Activated naive CD4-positive, alpha-beta T cell (primary cell): ENCODE data around the gene OPTN.

ENCODE experiments used
- DNase-seq, 4 experiments: peaks; one replicate each; lab custom pipeline; 2025; lab: John Stamatoyannopoulos, UW

The OPTN gene

DNA sequence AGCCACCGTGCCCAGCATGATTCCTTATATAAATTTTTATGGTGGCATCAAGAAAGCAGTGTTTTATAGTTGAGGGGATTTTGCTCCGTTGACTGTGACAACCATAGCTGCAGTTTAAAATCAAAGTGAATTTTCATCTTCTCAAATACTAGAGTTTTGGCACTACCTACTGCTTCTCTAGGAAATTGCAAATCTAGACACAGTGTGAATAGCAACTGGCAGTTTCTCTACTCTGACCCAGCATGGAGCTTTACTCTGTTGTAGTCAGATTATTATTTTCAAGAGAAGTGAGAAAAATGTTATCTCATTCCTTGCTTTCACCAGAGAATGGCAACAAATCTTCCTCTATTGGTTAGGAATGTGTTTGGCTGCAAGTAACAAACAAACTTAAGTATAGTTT lies 84.3 kb downstream of the OPTN start:
- DNase-seq, result no peak

DNA sequence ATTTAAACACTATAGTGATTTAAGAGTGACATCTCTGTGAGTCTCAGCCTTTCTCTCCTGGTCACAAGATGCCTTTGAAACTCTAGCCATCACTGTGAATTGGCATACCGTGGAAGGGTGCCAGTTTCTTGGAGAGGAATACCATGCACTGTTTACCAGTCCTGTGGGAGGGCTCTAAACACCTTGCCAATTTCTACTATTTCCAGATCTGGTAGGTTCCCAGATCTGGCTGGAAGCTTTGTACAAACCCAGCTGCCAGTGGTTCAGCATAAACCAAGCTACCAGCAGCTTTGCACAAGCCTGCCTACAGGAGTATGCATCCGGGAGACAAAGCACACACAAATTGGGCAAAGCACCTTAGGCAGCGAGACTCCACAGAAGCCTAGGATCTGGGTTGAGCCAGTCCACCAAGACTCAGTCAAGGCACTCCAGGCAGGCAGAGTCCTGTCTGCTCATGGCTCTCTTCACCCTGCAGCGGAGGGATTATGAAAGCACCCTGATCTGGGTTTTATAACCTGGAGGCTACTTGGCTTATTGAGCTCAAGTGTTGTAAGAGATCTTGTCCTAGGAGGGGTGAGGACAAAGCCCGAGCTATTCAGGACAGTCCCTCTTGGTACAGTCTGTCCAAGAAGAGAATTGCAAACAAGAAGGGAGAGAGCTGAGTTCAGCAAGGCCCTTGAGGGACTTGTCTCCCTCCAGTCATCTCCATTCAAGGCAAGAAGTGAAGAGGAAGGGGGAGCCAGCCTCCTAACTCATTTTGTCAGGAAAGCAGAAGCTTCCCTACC lies 85.0 kb downstream of the OPTN start:
- DNase-seq, result no peak

DNA sequence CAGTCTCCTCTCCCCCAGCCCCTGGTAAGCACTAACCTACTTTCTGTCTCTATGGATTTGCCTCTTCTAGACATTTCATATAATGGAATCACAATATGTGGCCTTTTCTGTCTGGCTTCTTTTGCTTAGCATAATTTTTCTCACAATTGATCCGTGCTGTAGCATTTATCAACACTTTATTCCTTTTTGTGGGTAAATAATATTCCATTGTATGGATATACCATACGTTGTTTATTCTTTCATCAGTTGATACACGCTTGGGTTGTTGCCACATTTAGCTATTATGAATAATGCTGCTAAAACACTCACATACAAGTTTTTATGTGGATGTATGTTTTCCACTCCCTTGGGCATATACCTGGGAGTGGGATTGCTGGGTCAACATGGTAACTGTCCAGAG lies 87.2 kb downstream of the OPTN start:
- DNase-seq, result no peak
